Measurements from ENCODE around the gene PKNOX2.

PKNOX2 gene

DNA sequence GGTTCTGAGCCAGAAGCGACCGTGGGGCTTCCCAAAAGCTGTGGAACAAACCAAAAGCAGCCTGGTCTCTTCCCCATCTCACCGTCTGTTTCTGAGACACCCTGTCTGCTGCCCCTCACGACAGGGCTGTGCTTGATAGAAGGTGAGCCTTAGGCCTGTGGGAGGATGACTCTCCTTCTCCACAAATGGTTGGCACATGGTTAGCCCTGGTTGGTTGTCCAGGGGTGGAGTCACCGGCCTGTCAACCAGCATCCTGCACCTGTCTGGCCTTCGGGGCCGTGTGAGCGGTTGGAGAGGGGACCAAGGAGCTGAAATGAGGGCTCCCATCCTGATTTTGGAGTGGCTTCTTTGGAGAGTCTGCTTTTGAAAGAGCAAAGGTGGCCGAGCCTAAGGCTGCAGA is 135.3 kb downstream of the PKNOX2 start:
- H3K27ac Mint-ChIP-seq (ENCODE audit: low read depth), result no peak overlapping the region
- H3K36me3 Mint-ChIP-seq (ENCODE audit: insufficient read depth), result no peaks in the 10 kb centered on the region
- H3K4me1 Mint-ChIP-seq, result no peaks in the 10 kb centered on the region
- peaks cover 49% of the 10 kb centered on the region for H3K27me3 Mint-ChIP-seq
- no peak overlapping the region for H3K4me3 Mint-ChIP-seq
- H3K9me3 Mint-ChIP-seq, result no peaks in the 10 kb centered on the region
- ATAC-seq (replicated peaks; ENCODE audit: extremely low read depth, poor library complexity, severe bottlenecking) (no peak), DNase-seq (ENCODE audit: low spot score in 2 of 2) (no peak)

DNA sequence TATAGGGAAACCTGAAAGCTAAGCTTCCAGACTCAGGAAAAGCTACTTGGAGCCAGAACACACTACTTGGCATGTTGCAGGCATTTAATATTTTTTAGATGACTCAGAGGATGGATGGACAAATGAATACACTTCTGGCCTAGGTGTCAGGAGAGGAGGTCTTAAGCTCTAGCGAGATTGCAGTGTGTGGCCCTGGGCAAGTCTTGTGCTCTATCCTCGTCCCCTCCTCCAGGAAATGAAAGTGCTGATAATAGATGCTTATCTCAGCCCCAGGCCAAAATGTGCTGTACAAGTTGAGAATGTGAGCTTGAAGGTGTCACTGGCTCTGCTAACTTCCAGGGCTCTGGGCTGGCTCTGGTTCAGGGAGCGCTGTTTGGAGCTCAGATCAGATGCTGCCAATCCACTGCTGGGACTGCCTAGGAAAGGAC is 136.3 kb downstream of the PKNOX2 start:
- Mint-ChIP-seq H3K27ac (ENCODE audit: low read depth) (no peak overlapping the region), H3K4me1 (no peaks in the 10 kb centered on the region), H3K27me3 (peaks cover 39% of the 10 kb centered on the region), H3K9me3 (no peaks in the 10 kb centered on the region), H3K36me3 (ENCODE audit: insufficient read depth) (no peaks in the 10 kb centered on the region), H3K4me3 (no peak overlapping the region)
- ATAC-seq (replicated peaks; ENCODE audit: extremely low read depth, poor library complexity, severe bottlenecking) (no peak), DNase-seq (ENCODE audit: low spot score in 2 of 2) (no peak)

DNA sequence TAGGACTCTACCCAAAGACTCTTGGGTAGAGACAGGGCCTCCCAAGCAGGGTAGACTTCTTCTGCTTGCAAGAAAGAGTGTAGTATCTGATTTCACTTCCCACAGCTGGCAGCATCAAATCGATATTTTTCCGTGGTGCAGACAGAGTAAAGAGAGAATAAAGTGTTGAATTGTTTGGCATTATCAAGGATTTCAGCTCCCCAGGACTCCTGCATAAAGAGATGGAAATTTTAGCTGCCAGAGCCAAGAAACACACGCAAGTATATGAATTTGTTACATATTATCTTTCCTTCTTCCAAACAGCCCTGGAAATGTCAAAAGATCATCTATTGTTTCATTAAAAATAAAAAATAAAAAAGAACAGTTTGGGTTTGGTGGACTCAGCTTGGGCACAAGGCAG is 136.8 kb downstream of the PKNOX2 start:
- peaks cover 34% of the 10 kb centered on the region for H3K27me3 Mint-ChIP-seq
- no peak for DNase-seq (ENCODE audit: low spot score in 2 of 2)
- no peaks in the 10 kb centered on the region for H3K36me3 Mint-ChIP-seq (ENCODE audit: insufficient read depth)
- H3K27ac Mint-ChIP-seq (ENCODE audit: low read depth), result no peak overlapping the region
- H3K4me3 Mint-ChIP-seq, result no peak overlapping the region
- H3K4me1 Mint-ChIP-seq, result no peaks in the 10 kb centered on the region
- no peak for ATAC-seq (replicated peaks; ENCODE audit: extremely low read depth, poor library complexity, severe bottlenecking)
- H3K9me3 Mint-ChIP-seq, result no peaks in the 10 kb centered on the region

DNA sequence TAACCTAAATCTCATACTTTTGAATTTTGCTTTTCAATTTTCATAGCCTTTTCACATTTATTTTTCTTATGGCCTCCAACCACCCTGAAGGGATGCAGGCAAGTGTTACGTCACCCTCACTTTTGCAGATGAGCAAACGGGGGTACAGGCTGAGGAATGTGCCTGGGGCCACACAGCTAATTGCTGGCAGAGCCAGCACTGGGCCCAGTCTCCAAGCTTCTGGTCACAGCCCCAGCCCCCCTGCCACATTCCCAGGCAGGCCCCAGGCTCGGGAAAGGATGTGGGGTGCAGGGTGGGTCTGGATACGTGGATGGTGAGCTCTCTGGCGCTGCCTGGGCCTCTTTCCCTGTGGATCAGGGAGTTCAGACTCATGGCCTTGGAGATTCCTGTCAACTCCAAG is 138.6 kb downstream of the PKNOX2 start:
- no peak for ATAC-seq (replicated peaks; ENCODE audit: extremely low read depth, poor library complexity, severe bottlenecking)
- Mint-ChIP-seq H3K27me3 (peaks cover 32% of the 10 kb centered on the region), H3K27ac (ENCODE audit: low read depth) (no peak overlapping the region), H3K4me3 (no peak overlapping the region), H3K4me1 (no peaks in the 10 kb centered on the region), H3K36me3 (ENCODE audit: insufficient read depth) (no peaks in the 10 kb centered on the region), H3K9me3 (no peaks in the 10 kb centered on the region)
- DNase-seq (ENCODE audit: low spot score in 2 of 2), result no peak

DNA sequence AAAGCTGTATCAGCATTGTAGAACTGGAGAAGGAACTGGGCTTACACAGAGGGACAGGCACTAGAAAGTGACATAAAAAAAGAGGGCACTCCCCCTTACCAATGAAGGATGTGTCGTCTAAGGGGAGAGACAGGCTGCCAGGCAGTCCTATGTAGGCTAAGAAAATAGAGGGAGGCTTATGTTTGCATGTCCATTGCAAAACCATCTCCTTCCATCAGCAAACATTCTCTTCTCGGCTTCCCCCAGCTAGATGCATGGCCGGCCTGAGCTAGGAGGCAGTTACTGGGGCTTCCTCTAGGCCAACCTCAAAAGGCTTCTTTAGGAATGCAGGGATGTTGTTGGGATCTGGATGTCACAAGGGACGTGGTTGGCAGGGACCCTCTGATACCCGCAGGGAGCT is 139.1 kb downstream of the PKNOX2 start:
- Mint-ChIP-seq H3K27me3 (peaks cover 37% of the 10 kb centered on the region), H3K9me3 (no peaks in the 10 kb centered on the region), H3K4me3 (no peak overlapping the region), H3K36me3 (ENCODE audit: insufficient read depth) (no peaks in the 10 kb centered on the region), H3K27ac (ENCODE audit: low read depth) (no peak overlapping the region), H3K4me1 (no peaks in the 10 kb centered on the region)
- DNase-seq (ENCODE audit: low spot score in 2 of 2), result no peak
- no peak for ATAC-seq (replicated peaks; ENCODE audit: extremely low read depth, poor library complexity, severe bottlenecking)

DNA sequence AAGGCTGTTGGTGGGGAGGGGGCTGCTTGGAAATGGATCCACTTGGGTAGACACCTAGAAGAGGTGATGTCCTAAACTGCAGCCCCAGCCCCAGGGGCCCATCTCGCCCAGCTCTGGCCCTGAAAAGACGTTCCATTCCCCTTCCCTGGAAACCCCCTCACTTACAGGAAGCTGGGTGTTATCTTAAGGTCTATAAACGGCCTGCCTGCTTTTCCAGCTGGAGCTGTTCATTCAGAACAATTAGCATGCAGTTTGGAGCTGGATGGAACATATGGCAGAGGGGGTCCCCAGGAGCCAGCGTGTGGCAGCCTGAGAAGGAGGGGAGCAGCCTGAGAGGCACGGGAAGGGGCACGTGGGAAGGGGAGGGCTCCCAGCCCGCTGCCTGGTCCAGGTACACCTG is 139.6 kb downstream of the PKNOX2 start:
- Mint-ChIP-seq H3K36me3 (ENCODE audit: insufficient read depth) (no peaks in the 10 kb centered on the region), H3K27me3 (peaks cover 42% of the 10 kb centered on the region), H3K27ac (ENCODE audit: low read depth) (no peak overlapping the region), H3K4me1 (no peaks in the 10 kb centered on the region), H3K9me3 (no peaks in the 10 kb centered on the region), H3K4me3 (no peak overlapping the region)
- ATAC-seq (replicated peaks; ENCODE audit: extremely low read depth, poor library complexity, severe bottlenecking) (no peak), DNase-seq (ENCODE audit: low spot score in 2 of 2) (no peak)

DNA sequence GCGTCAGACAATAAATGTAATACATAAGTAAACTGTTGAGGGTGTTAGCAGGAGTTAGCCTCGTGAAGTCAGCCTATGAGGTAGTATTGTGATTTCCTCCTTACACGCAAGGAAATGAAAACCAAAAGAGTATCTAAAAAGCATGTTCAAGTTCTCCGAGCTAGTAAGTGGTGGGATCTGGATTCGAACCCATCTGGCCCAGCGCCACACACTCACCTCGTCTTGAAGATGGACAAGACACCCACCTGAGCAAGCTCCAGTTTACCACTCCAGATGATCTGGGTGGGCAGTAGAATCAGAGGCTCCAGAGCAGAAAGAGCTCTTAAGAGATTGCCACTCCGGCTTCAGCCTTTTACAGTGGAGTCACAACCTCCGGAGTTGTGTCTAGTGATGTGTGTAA is 140.3 kb downstream of the PKNOX2 start:
- H3K36me3 Mint-ChIP-seq (ENCODE audit: insufficient read depth), result no peaks in the 10 kb centered on the region
- no peak for ATAC-seq (replicated peaks; ENCODE audit: extremely low read depth, poor library complexity, severe bottlenecking)
- no peaks in the 10 kb centered on the region for H3K4me1 Mint-ChIP-seq
- H3K27ac Mint-ChIP-seq (ENCODE audit: low read depth), result no peak overlapping the region
- H3K4me3 Mint-ChIP-seq, result no peak overlapping the region
- H3K27me3 Mint-ChIP-seq, result peaks cover 48% of the 10 kb centered on the region
- H3K9me3 Mint-ChIP-seq, result no peaks in the 10 kb centered on the region
- no peak for DNase-seq (ENCODE audit: low spot score in 2 of 2)

DNA sequence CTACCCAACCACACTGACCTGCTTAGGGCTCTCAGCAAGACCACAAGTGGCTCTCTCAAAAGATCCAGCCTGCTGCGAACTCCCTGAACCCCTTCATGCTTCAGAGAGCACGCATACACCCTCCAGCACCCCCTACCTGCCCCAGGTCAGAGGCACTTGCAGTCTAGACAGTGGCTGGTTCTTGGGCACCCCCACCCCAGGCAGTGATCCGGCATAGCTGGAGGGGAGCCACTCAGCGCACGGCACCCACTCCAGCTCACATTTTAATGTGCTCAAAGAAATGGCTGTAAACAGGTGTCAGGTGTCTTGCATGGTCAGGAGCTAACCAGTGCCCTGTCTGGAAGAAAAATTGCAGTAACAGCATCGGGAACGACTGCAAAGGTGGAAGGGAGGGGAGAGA is 140.8 kb downstream of the PKNOX2 start:
- Mint-ChIP-seq H3K36me3 (ENCODE audit: insufficient read depth) (no peaks in the 10 kb centered on the region), H3K9me3 (no peaks in the 10 kb centered on the region), H3K4me3 (no peak overlapping the region), H3K27ac (ENCODE audit: low read depth) (no peak overlapping the region), H3K27me3 (peaks cover 46% of the 10 kb centered on the region), H3K4me1 (no peaks in the 10 kb centered on the region)
- ATAC-seq (replicated peaks; ENCODE audit: extremely low read depth, poor library complexity, severe bottlenecking) (no peak), DNase-seq (ENCODE audit: low spot score in 2 of 2) (no peak)

DNA sequence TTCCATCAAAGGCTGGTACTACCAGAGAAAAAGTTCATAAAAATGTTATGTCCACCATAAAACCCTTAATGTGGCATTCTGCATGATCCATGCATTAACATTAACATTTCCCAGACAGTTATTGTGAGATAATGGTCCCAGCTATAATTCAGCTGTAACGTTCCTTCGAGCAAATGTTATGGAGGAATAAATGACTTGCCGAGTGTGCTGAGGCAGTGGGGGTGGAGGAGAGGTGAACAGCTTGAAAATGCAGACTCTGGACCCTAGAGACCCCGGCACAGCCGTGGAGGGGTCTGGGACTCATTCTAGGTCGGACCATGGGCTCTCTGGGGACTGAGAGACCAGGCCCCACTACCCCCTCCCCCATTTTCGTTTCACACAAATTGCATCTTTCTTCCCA is 141.9 kb downstream of the PKNOX2 start:
- peaks cover 50% of the 10 kb centered on the region for H3K27me3 Mint-ChIP-seq
- DNase-seq (ENCODE audit: low spot score in 2 of 2), result no peak
- no peaks in the 10 kb centered on the region for H3K4me1 Mint-ChIP-seq
- no peak overlapping the region for H3K27ac Mint-ChIP-seq (ENCODE audit: low read depth)
- no peak overlapping the region for H3K4me3 Mint-ChIP-seq
- H3K9me3 Mint-ChIP-seq, result no peaks in the 10 kb centered on the region
- ATAC-seq (replicated peaks; ENCODE audit: extremely low read depth, poor library complexity, severe bottlenecking), result no peak
- no peaks in the 10 kb centered on the region for H3K36me3 Mint-ChIP-seq (ENCODE audit: insufficient read depth)

DNA sequence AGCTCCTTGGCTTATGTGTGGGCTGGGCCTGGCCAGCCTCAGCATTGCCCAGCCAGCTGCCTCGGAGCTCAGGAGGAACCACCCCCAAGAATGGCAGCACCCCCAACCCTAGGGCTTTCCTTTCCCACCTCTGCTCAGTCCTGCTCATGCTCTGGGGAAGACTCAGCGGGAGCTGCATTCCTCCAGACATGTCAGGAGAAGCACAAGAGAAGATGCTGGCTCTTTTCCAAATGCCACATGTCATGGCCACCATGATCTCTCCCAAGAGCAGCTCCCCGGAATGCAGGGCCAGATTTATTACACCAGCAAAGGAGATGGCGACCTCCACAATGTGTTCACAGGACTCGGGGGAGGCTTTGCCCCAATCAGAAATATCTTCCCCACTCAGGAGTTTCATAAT is 143.7 kb downstream of the PKNOX2 start:
- H3K27ac Mint-ChIP-seq (ENCODE audit: low read depth), result no peak overlapping the region
- no peak overlapping the region for H3K4me3 Mint-ChIP-seq
- no peak for DNase-seq (ENCODE audit: low spot score in 2 of 2)
- H3K4me1 Mint-ChIP-seq, result no peaks in the 10 kb centered on the region
- ATAC-seq (replicated peaks; ENCODE audit: extremely low read depth, poor library complexity, severe bottlenecking), result no peak
- H3K9me3 Mint-ChIP-seq, result no peaks in the 10 kb centered on the region
- H3K27me3 Mint-ChIP-seq, result peaks cover 61% of the 10 kb centered on the region
- H3K36me3 Mint-ChIP-seq (ENCODE audit: insufficient read depth), result no peaks in the 10 kb centered on the region

DNA sequence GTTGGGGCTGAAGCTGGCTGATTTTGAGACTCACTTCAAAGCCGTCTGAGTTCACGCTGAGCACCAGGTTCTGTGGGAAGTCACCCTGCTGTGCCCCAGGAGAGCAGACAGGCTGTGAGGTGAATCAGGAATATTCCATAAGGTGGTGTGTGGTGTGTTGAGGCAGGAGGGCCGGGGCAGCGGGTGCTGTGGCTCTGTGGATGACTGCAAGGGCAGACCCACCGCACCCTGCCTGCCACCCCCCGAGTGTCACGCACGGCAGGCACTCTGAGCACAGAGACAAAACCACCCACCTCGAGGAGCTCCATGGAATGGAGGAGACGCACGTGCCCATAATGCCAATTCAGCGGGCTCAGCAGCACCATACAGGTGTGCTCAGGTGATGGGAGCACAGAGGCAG is 147.8 kb downstream of the PKNOX2 start:
- H3K27ac Mint-ChIP-seq (ENCODE audit: low read depth), result no peak overlapping the region
- no peaks in the 10 kb centered on the region for H3K36me3 Mint-ChIP-seq (ENCODE audit: insufficient read depth)
- H3K9me3 Mint-ChIP-seq, result no peaks in the 10 kb centered on the region
- ATAC-seq (replicated peaks; ENCODE audit: extremely low read depth, poor library complexity, severe bottlenecking) (no peak), DNase-seq (ENCODE audit: low spot score in 2 of 2) (no peak)
- no peaks in the 10 kb centered on the region for H3K4me1 Mint-ChIP-seq
- H3K27me3 Mint-ChIP-seq, result peaks cover 57% of the 10 kb centered on the region
- H3K4me3 Mint-ChIP-seq, result no peak overlapping the region

DNA sequence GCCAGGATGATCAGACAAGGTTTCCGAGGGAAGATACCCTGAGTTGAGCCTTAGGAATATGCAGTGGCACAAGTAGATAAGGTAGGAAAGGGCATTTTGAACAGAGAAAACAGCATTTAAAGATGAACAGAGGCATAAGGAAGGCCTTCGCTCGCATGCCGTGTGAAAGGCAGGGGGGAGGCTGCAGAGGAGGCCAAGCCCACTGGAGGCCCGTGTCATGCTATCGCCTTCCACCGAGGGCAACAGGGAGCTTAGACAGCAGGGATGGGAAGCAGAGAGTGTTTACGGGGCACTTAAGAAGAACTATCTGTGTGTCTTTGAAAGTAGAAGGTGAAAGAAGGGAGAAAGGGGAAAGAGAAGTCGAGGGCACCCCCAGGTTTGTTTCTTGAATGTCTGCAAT is 148.3 kb downstream of the PKNOX2 start:
- Mint-ChIP-seq H3K4me3 (no peak overlapping the region), H3K27me3 (peaks cover 57% of the 10 kb centered on the region), H3K4me1 (no peaks in the 10 kb centered on the region), H3K9me3 (no peaks in the 10 kb centered on the region), H3K36me3 (ENCODE audit: insufficient read depth) (no peaks in the 10 kb centered on the region), H3K27ac (ENCODE audit: low read depth) (no peak overlapping the region)
- DNase-seq (ENCODE audit: low spot score in 2 of 2), result no peak
- no peak for ATAC-seq (replicated peaks; ENCODE audit: extremely low read depth, poor library complexity, severe bottlenecking)

DNA sequence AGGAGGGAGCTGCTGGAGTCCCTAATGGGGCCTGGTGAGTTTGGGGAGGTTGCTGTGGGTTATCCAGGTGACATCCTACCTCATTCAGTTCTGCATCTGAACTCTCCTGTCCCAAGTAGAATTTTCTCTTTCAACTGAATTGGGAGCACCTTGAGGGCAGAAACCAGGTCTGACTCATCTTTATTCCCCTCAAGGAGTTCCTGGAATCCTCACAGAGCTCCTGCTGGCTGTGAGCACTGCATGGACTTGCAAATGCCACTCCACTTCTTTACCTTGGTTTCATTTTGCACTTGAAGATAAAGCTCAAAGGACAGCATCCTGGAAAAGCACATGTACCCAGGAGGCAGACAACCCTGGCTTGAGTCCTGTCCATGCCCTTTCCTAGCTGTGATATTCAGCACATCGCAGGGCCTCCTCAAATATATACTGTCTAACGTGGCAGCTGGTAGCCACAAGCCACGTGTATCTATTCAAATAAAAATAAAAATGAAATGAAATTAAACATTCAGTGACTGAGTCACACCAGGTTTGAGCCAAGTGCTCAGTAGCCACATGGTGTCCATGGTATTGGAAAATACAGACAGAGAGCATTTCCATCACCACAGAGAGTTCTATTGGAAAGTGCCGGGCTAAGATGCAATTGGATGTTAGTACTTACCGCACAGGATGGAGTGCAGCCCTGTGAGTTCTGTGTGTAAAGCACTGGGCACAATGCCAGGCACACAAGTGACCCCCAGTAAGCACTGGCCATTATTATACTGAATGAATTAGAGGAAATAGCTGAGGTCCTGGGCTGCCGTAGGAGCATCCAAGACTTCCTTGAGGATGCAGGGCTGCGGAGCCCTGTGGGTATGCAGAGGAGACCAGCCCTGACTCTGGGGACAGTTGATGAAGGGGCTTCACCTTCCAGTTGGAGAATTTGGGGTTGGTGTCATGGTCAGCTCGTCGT is 149.0 kb downstream of the PKNOX2 start:
- Mint-ChIP-seq H3K27ac (ENCODE audit: low read depth) (no peak overlapping the region), H3K36me3 (ENCODE audit: insufficient read depth) (no peaks in the 10 kb centered on the region), H3K9me3 (no peaks in the 10 kb centered on the region), H3K4me1 (no peaks in the 10 kb centered on the region), H3K27me3 (peaks cover 56% of the 10 kb centered on the region), H3K4me3 (no peak overlapping the region)
- ATAC-seq (replicated peaks; ENCODE audit: extremely low read depth, poor library complexity, severe bottlenecking), result no peak
- no peak for DNase-seq (ENCODE audit: low spot score in 2 of 2)
